Activated effector memory CD4-positive, alpha-beta T cell treated with Interleukin-2 at 50 U/mL for 16 hours (primary cell): ENCODE results near the gene MROH2A.

ENCODE experiments used
- DNase-seq: peaks from one replicate; pipeline ENCODE4 v3.0.0-alpha.2; 2020

The MROH2A gene

DNA sequence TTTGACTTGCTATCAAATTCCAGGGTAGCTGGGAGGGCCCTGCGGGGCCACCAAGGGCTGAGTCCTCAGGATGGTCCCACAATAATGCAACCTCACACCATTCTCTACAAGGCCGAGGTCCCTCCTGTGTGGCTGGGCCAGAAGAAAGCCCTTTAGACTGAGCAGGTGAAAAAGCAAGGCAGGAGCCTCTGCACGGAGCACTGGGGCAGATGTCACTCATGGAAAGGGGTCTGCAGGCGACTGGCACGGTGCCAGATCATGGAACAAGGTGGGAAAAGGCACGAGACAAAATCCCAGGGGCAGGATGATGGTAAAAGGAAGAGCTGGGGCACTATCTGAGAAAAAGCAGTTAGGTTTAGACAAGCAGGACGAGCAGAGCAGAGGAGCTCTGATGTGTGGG is 60.1 kb downstream of the MROH2A start:
- DNase-seq, result no peak

GRCh38 chr2:233838726-233839446 is 60.8 kb downstream of the MROH2A start:
- DNase-seq, result no peak

DNA sequence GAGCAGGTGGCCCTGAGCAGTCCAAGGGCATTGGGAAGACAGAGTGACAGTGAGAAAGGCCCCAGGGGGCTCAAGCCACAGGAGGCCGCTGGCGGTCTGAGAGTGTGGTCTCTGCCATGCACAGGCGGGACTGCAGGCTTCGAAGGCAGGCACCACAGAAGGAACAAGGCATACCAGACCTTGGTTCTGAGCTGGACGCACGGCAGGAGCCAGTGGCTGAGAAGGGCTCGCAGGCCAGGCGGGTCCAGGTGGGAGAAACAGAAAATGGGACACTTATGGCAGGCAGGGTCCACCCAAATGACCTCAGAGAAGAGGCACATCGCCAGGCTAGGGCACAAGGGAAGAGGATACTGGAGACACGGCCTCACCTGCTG is 61.3 kb downstream of the MROH2A start:
- DNase-seq, result no peak

- DNase-seq, result no peak
These were observed 62.4 kb downstream of the MROH2A start for GRCh38 chr2:233840520-233840919.

DNA sequence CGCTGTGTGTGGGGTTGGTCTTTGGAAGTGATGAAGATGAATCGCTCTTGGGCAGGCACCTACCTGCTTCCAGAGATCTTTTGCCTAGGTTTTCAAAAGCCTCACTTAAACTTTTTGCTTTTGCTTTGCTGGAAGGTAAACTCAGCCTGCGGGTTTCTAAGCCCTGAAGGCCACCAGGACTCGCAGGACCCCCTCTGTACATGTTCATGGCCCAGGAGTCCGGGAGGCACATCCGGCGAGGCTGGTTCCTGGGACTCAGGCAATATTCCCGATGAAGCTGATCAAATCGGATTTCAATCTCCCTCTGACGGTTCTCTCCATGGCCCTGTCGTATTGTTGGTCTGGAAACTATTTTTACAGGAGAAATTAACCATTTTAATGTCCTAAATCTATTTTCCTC is 63.1 kb downstream of the MROH2A start:
- DNase-seq, result no peak

DNA sequence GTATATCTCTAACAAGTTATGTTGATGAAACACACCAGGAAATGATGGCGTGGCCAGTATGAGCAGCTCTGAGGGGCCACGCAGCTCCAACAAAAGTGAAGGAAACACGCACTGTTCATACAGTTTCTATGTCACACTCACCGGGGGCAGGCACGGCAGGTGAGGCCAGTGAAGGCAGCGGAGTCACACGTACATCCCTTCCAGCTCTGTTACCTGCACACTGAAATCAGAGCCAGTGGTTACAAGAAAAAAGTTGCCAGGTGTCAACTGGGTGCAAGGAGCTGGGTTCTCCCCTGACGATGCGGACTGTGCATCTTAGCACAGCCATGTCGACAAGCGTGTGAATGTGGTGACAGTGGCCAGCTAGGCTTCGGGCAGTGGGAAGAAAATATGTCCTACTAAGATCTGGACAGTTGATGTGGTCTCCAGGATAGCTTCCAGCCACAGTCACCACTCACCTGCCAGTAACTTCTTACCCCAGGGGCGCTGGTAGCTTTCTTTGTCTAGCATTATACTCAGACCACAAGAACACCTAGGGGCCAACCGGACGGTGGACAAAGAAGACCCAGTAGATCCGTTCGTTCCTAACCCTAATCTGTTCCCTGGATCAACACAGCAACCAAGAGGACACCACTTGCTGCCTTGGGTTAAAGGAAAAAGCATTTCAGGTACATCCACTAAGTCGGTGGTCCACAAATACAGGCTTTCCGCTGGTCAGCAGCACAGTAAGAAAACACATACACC is 66.1 kb downstream of the MROH2A start:
- no peak for DNase-seq

GRCh38 chr2:233844836-233845235 is 66.7 kb downstream of the MROH2A start:
- no peak for DNase-seq

- DNase-seq, result no peak
These were observed 67.4 kb downstream of the MROH2A start for GRCh38 chr2:233845301-233846060.

- DNase-seq, result no peak
These were observed 68.5 kb downstream of the MROH2A start for GRCh38 chr2:233846387-233847247.

DNA sequence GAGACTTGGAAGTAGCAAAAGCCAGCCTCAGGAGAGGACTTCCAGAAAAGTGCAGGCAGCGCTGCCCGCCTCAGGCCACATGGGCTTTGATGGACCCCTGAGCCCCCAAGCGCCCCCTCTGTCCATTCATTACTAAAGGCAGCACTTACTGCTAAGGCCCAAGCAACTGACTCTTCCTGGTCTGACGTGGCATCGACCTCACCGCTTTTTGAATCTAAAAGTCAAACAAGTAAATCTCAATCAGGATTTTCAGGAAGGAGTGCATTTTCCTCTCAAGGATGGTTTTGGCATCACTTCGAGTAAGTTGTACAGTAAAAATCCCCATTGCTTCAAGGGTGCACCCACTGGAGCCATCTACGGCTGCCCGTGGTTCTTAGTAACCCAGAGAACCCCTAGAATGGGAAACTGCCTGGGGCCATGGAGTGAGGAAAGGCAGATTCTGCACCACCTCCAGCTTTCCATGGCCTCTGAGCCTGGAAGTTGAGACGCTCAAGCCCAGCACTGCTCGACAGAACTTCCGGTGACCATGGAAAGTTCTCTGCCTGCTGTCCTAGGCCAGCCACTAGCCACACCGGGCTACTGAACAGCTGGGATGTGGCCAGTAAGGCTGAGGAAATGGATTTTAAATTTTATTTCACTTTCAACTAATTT is 69.2 kb downstream of the MROH2A start:
- DNase-seq, result no peak

- DNase-seq, result no peak
These were observed 70.1 kb downstream of the MROH2A start for GRCh38 chr2:233848276-233848675.

- no peak for DNase-seq
These were observed 71.6 kb downstream of the MROH2A start for GRCh38 chr2:233849607-233850271.

DNA sequence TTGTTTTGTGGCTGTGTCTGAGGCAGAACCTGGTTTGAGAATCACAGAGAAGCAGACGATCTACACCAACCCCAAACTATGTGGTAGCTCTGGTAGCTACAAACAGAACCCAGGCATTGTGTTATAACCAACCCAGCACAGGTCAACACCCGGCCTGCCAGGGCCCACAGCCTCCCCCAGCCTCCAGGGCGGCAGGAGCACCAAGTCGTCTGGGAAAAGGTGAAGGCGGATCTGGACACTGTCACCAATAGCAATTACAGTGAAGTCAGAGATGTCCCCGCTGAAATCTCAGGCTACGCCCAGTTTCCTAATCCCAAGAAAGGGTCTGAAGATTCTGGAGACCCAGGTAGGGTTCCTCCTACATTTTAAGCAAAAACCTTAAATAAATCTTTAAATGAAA is 72.6 kb downstream of the MROH2A start:
- no peak for DNase-seq

- DNase-seq, result no peak
These were observed 73.0 kb downstream of the MROH2A start for GRCh38 chr2:233851169-233851568.

DNA sequence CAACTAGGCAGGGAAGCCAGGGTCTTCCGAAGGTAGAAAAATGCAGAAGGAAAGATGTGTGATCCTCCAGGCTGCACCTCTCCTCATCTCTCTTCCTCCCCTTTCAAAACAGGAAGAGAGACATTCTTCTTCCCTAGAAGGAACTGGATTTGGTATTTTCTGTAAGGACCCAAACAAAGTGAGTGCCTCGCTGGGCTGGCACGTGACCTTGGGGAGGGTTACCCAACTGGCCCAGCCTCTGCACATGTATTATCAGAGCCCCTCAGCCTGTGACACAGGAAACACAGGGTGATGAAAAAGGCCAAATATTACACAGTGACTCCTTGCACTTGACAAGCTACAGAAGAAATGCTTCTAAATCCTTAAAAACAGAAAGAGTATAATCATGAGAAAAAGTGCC is 73.9 kb downstream of the MROH2A start:
- no peak for DNase-seq

- DNase-seq, result no peak
These were observed 75.2 kb downstream of the MROH2A start for GRCh38 chr2:233853353-233853752.

- no peak for DNase-seq
These were observed 75.7 kb downstream of the MROH2A start for GRCh38 chr2:233853883-233854240.

DNA sequence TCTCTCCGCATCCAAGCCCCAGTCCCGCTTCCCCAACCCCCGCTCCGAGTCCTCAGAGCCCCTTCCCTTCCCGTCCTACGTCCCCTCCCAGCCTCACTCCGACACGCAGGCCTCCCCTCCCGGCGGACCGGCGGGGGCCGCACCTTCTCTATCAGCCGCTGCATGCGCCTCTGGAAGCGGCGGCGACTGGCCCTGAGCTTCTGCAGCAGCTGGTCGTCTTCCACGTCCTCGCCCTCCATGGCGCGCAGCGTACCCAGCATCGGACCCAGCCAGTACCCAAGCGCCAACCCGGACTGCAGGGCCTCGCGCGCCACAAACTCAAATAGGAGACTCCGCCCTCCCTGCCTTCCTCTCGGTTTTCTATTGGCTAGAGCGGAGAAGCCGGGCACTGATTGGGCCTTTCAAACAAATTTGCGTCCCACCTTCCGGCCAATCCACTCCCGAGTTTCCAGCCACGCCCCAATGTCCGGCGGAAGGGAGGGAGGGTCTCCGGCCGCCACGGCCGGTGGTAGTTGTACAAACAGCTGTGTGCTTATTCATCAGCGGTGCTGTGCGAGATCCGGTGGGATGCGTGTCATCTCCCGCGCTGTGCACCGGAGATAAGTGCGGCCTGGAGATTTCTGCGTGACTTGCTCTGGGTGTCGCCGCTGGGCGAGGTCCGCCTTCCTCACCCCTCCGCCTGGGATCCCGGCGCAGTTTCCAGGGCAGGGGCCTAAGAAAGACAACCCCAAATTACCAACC is 76.3 kb downstream of the MROH2A start, which contains the start of gene HJURP:
TSS of gene HJURP (minus strand) at position 295 of the 741 bp plus-strand sequence. CDS start at position 260, 35 bp downstream.
- DNase-seq, result peak; percentile 89

GRCh38 chr2:233855345-233855744 is 77.2 kb downstream of the MROH2A start:
- DNase-seq, result no peak

DNA sequence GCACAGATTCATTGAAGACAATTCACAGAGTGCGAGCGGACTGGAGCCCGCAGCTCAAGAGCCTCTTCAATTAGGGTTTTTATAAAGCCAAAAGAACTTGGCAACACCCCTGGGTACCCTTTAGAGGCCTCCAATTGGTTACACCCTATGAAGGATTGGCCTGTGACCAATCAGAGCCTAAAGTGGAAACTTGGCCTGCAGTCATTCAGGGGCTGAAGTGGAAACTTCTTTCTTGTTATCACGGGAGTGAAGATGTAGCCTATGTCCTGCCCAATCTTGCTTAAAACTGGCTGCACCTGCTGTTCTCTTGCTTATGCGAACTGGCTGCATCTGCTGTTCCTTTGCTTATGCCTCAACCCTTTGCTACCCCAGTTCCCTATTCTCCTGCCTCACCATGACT is 78.1 kb downstream of the MROH2A start:
- no peak for DNase-seq
